GM12878 (cell line): ENCODE data around the gene OTOGL. TPM values are rescaled to one million over a fixed set of nuclear protein-coding genes. Genes with fewer than 3 reads are reported as not detected.

ENCODE experiments used
- ATAC-seq: fragments of 200-7000 bp; cut with Tn5 transposase; 3 replicates; pipeline ENCODE4 v1.9.1; 2020; ENCODE audit warnings: mild to moderate bottlenecking, moderate library complexity
- BruUV-seq: library from RNA; stranded (reverse); fragments of 400-500 nt; replicated peaks from 2 replicates; lab custom pipeline; 2021; lab: Mats Ljungman, UMichigan
- CTCF ChIA-PET: fragments of 300-600 bp; sonication (Branson Sonifier 250); formaldehyde crosslinking; extraction: SDS; loops from one replicate; lab custom pipeline; 2021; ENCODE audit warnings: inconsistent platforms; lab: Yijun Ruan, JAX
- POLR2A ChIA-PET: fragments of 350-600 bp; formaldehyde crosslinking; extraction: SDS; loops from one replicate; lab custom pipeline; 2021; ENCODE audit warnings: inconsistent platforms; lab: Charles Lee
- RAD21 ChIA-PET: fragments of 300-600 bp; sonication (Branson Sonifier 250); formaldehyde crosslinking; loops from one replicate; lab custom pipeline; 2023; ENCODE audit warnings: antibody characterized with exemption; ENCODE audit not compliant: unreplicated experiment; lab: Charles Lee
- SMC1A ChIA-PET: fragments of 300-600 bp; sonication (Branson Sonifier 250); formaldehyde crosslinking; loops from one replicate; lab custom pipeline; 2023; ENCODE audit not compliant: unreplicated experiment, uncharacterized antibody; lab: Charles Lee
- DNase-seq: peaks from one replicate; pipeline ENCODE4 v3.0.0-alpha.2; 2011; ENCODE audit warnings: low read depth, low spot score
- FAIRE-seq: peaks from 3 replicates; lab custom pipeline; 2011; peaks lifted over from hg19 to GRCh38; lab: Jason Lieb, UNC
- H2AFZ ChIP-seq: 2 replicates; pipeline ENCODE4 v1.6.0; 2011; ENCODE audit warnings: low read depth, low read length, control low read depth; ENCODE audit not compliant: control insufficient read depth
- H3K27ac ChIP-seq: 2 replicates; pipeline ENCODE4 v1.5.1; 2011; ENCODE audit warnings: control low read depth; ENCODE audit not compliant: control insufficient read depth, insufficient read depth
- H3K27me3 ChIP-seq, 2 experiments: replicated peaks in 1 of 2; 2 replicates each; pipeline versions ENCODE4 v1.6.0 to v1.6.1; 2011; ENCODE audit warnings: low read length in 1 of 2; ENCODE audit not compliant: control insufficient read depth in 2 of 2, insufficient read depth in 2 of 2
- H3K36me3 ChIP-seq, 2 experiments: 2 replicates each; pipeline ENCODE4 v1.5.1; 2011; ENCODE audit warnings: low read length in 1 of 2; ENCODE audit not compliant: control insufficient read depth in 2 of 2, insufficient read depth in 2 of 2
- H3K4me1 ChIP-seq: 2 replicates; pipeline ENCODE4 v1.6.1; 2011; ENCODE audit warnings: mild to moderate bottlenecking, low read length, moderate library complexity, mixed read lengths; ENCODE audit not compliant: control insufficient read depth, insufficient read depth
- H3K4me2 ChIP-seq: 2 replicates; pipeline ENCODE4 v1.6.0; 2011; ENCODE audit warnings: control low read depth; ENCODE audit not compliant: control insufficient read depth, insufficient read depth
- H3K4me3 ChIP-seq: fragments of 200-600 bp; sonication (generic); 2 replicates; pipeline ENCODE4 v1.5.1; 2016
- H3K79me2 ChIP-seq: 2 replicates; pipeline ENCODE4 v1.6.0; 2011; ENCODE audit warnings: low read length; ENCODE audit not compliant: control insufficient read depth, insufficient read depth
- H3K9ac ChIP-seq: 2 replicates; pipeline ENCODE4 v1.8.0; 2011; ENCODE audit warnings: low read length, control low read depth, mixed read lengths; ENCODE audit not compliant: control insufficient read depth, insufficient read depth
- H3K9me3 ChIP-seq: replicated peaks from 3 replicates; pipeline ENCODE4 v1.5.1; 2011; ENCODE audit warnings: mild to moderate bottlenecking, low read length; ENCODE audit not compliant: control insufficient read depth, insufficient read depth
- H4K20me1 ChIP-seq: 2 replicates; pipeline ENCODE4 v1.6.0; 2011; ENCODE audit not compliant: control insufficient read depth, insufficient read depth
- CBX5 ChIP-seq: sonication (generic); IDR thresholded peaks from 2 replicates; pipeline ENCODE4 v1.6.1; 2016; ENCODE audit warnings: low read depth, moderate library complexity, mild to moderate bottlenecking, inconsistent platforms
- E2F8 ChIP-seq: fragments of 450-650 bp; IDR thresholded peaks from 2 replicates; pipeline ENCODE4 v1.6.1; 2018; ENCODE audit warnings: mild to moderate bottlenecking, low read depth, moderate library complexity; ENCODE audit not compliant: partially characterized antibody
- E4F1 ChIP-seq: fragments of 450-650 bp; IDR thresholded peaks from 2 replicates; pipeline ENCODE4 v1.6.1; 2018; ENCODE audit warnings: borderline replicate concordance, mild to moderate bottlenecking; ENCODE audit not compliant: partially characterized antibody
- ETV6 ChIP-seq, 2 experiments: fragments of 450-650 bp in 1 of 2; IDR thresholded peaks in 1 of 2; conservative IDR thresholded peaks in 1 of 2; 2 replicates each; pipeline ENCODE4 v1.6.1; 2014; ENCODE audit warnings: antibody characterized with exemption in 1 of 2, borderline replicate concordance in 1 of 2, low read depth in 1 of 2, mild to moderate bottlenecking in 1 of 2, moderate library complexity in 1 of 2
- HDAC2 ChIP-seq: fragments of 200-600 bp; sonication (generic); IDR thresholded peaks from 2 replicates; pipeline ENCODE4 v1.6.1; 2017
- HSF1 ChIP-seq: fragments of 150-350 bp; IDR thresholded peaks from 2 replicates; pipeline ENCODE4 v1.6.1; 2014; ENCODE audit warnings: mild to moderate bottlenecking, low read depth, low read length
- IRF3 ChIP-seq: fragments of 450-650 bp; IDR thresholded peaks from 2 replicates; pipeline ENCODE4 v1.6.1; 2014; ENCODE audit warnings: mild to moderate bottlenecking
- KLF5 ChIP-seq: fragments of 450-650 bp; IDR thresholded peaks from 2 replicates; pipeline ENCODE4 v1.6.1; 2014; ENCODE audit warnings: mild to moderate bottlenecking; ENCODE audit not compliant: partially characterized antibody
- MTA3 ChIP-seq: IDR thresholded peaks from 2 replicates; pipeline ENCODE4 v1.6.1; 2012; ENCODE audit warnings: low read length, inconsistent platforms, borderline replicate concordance
- MYC ChIP-seq: IDR thresholded peaks from 2 replicates; pipeline ENCODE4 v1.6.1; 2011; ENCODE audit warnings: mild to moderate bottlenecking, low read length, moderate library complexity, inconsistent platforms; ENCODE audit not compliant: insufficient read depth, insufficient replicate concordance, insufficient read length, severe bottlenecking
- POLR2A ChIP-seq: IDR thresholded peaks from 2 replicates; pipeline ENCODE4 v1.6.1; 2011; ENCODE audit warnings: low read depth, mild to moderate bottlenecking, low read length
- POLR2AphosphoS5 ChIP-seq: IDR thresholded peaks from 2 replicates; pipeline ENCODE4 v1.6.1; 2011; ENCODE audit warnings: mild to moderate bottlenecking, low read length, inconsistent platforms
- STAT1 ChIP-seq: fragments of 450-650 bp; conservative IDR thresholded peaks from 2 replicates; pipeline ENCODE4 v1.6.1; 2014; ENCODE audit warnings: antibody characterized with exemption, mild to moderate bottlenecking
- ZBTB33 ChIP-seq: fragments of 450-650 bp; IDR thresholded peaks from 2 replicates; pipeline ENCODE4 v1.6.1; 2017; ENCODE audit warnings: mild to moderate bottlenecking
- WGBS: methylation state at CpG from one replicate; pipeline ENCODE4 v1.1.6; 2016; ENCODE audit warnings: low lambda C conversion rate; ENCODE audit not compliant: insufficient replicate concordance, insufficient coverage; ENCODE audit errors: missing lambda C conversion rate; 5-methylcytosine and 5-hydroxymethylcytosine counted together
- in situ Hi-C: fragments of 300-500 bp; cut with MboI; formaldehyde crosslinking; loops from 9 replicates; pipeline ENCODE4 v1.14.3; 2018; ENCODE audit warnings: mixed read lengths
- intact Hi-C: fragments of 100-400 bp; cut with micrococcal nuclease; formaldehyde crosslinking; loops from one replicate; pipeline ENCODE4 v1.14.2; 2022; ENCODE audit not compliant: unreplicated experiment
- polyA plus RNA-seq, 11 experiments: library from polyadenylated mRNA; depleted of rRNA in 4 of 11; unstranded in 6 of 11; stranded (reverse) in 5 of 11; fragments of >200 nt; fragmentation: Nextera tagmentation in 4 of 11; fragmentation: Illumina TruSeq in 1 of 11; extraction: Ambion mirVana in 4 of 11; extraction: Trizol in 1 of 11; gene quantifications; 1 replicate in 1 of 11; 2 replicates in 10 of 11; pipeline versions ENCODE4 v1.2.1 to v1.2.3, GENCODE V29; 2011 to 2016; ENCODE audit warnings: inconsistent platforms in 2 of 11, missing spikeins in 2 of 11, low read depth in 1 of 11
- total RNA-seq, 4 experiments: library from RNA; depleted of rRNA in 3 of 4; stranded (reverse); fragments of >200 nt in 3 of 4; fragmentation: Illumina TruSeq in 1 of 4; extraction: Trizol in 1 of 4; gene quantifications; 2 replicates each; pipeline versions ENCODE4 v1.2.1 to v1.2.3, GENCODE V29; 2013 to 2021

Gene OTOGL
- total and polyA plus RNA-seq, 10 of the 15 experiments (the other 5 are each of a cell fraction or from before 2014, with no cell fraction given): 0.04 to 3.7 (median 0.27) TPM

GRCh38 chr12:80100591-80100990 is 1.3 kb downstream of the OTOGL start:
- FAIRE-seq: no peak
- no TSS peak for BruUV-seq
- TF ChIP-seq HDAC2: no peak
- no peak for TF ChIP-seq E2F8
- TF ChIP-seq KLF5: no peak
- TF ChIP-seq CBX5: no peak
- TF ChIP-seq IRF3: no peak
- no peak for TF ChIP-seq ETV6 (conservative IDR thresholded peaks at IDR 0.05 in 1 of 2, IDR thresholded peaks at IDR 0.05 in 1 of 2; ENCODE audit: borderline replicate concordance in 1 of 2, low read depth in 1 of 2)
- TF ChIP-seq MTA3: no peak
- no peak for TF ChIP-seq E4F1
- TF ChIP-seq STAT1: no peak
- no peak for TF ChIP-seq ZBTB33
- TF ChIP-seq POLR2A: no peak
- no peak for TF ChIP-seq POLR2AphosphoS5
- no peak for TF ChIP-seq HSF1
- TF ChIP-seq MYC: no peak

More at GRCh38 chr12:80100591-80100990, 1.3 kb downstream of the OTOGL start:
- WGBS: 70% methylated on average over 1 of the region's 1 CpG
- no peak overlapping the region for H3K4me3 ChIP-seq
- in situ Hi-C loops: no loop called here
- ChIA-PET CTCF (no interaction called here), RAD21 (no interaction called here), SMC1A (no interaction called here), POLR2A (no interaction called here)
- H3K9me3 ChIP-seq: no peaks in the 10 kb centered on the region
- ATAC-seq (no peak), DNase-seq (no peak)
- H3K79me2 ChIP-seq: no peaks in the 10 kb centered on the region
- H3K4me2 ChIP-seq: no peak overlapping the region
- no peaks in the 10 kb centered on the region for H3K4me1 ChIP-seq
- H3K27ac ChIP-seq: no peak overlapping the region
- H3K27me3 ChIP-seq: peaks cover 0 to 2% of the 10 kb centered on the region in 2 experiments; a peak in 3 of 4 replicates
- H4K20me1 ChIP-seq: no peaks in the 10 kb centered on the region
- intact Hi-C loops: no loop called here
- no peak overlapping the region for H3K9ac ChIP-seq
- no peaks in the 10 kb centered on the region for H3K36me3 ChIP-seq
- no peak overlapping the region for H2AFZ ChIP-seq
